NCI-H1436 (cell line): ENCODE measurements around the gene SMIM10.
"Not testable (repeated sequence)": the region's sequence is repeated elsewhere in the genome, so short reads cannot be mapped to it uniquely, and the experiment has no call there.

Experiments
- DNase-seq: peaks from one replicate; lab custom pipeline; 2025; lab: John Stamatoyannopoulos, UW

The SMIM10 gene

GRCh38 chrX:135010921-135011320, 20.1 kb downstream of the SMIM10 start:
- no peak for DNase-seq

- no peak for DNase-seq
Observed at GRCh38 chrX:135015523-135016245, 24.9 kb downstream of the SMIM10 start.

GRCh38 chrX:135019890-135020289, 29.1 kb downstream of the SMIM10 start:
- not testable (repeated sequence) for DNase-seq

- not testable (repeated sequence) for DNase-seq
Observed at GRCh38 chrX:135023791-135024190, 33.0 kb downstream of the SMIM10 start.

- no peak for DNase-seq
Observed at GRCh38 chrX:135024526-135024925, 33.7 kb downstream of the SMIM10 start.

GRCh38 chrX:135030207-135030963, 39.6 kb downstream of the SMIM10 start:
- DNase-seq, result not testable (repeated sequence)

- DNase-seq, result not testable (repeated sequence)
Observed at GRCh38 chrX:135041149-135042123, 50.6 kb downstream of the SMIM10 start.
